ENCODE data around the gene PRRX2.

PRRX2 gene

GRCh38 chr9:129639756-129640085 is 25.7 kb upstream of the PRRX2 start:
- Histone ChIP-seq H3K9me2 (replicated peaks; ENCODE audit: control insufficient read depth, low read length) (no peaks in the 10 kb centered on the region), H3K79me2 (ENCODE audit: control insufficient read depth, low read length) (peaks cover 38% of the 10 kb centered on the region), H4K20me1 (ENCODE audit: control insufficient read depth, insufficient read depth, low read depth, low read length) (0 out of 2 replicates have a peak, but pooled peaks cover 17% of the 10 kb centered on the region), H3F3A (ENCODE audit: control insufficient read depth, insufficient read depth) (peaks cover 6% of the 10 kb centered on the region; the same call in 1 of the 2 replicates), H3K4me3 (ENCODE audit: low read length) (no peak overlapping the region), H3K27me3 (ENCODE audit: control insufficient read depth, low read length) (no peaks in the 10 kb centered on the region), H3K27ac (ENCODE audit: low read depth, low read length) (no peak overlapping the region), H3K4me1 (ENCODE audit: control insufficient read depth, low read length) (peaks cover 16% of the 10 kb centered on the region), H3K36me3 (ENCODE audit: control insufficient read depth, low read length) (peaks cover 46% of the 10 kb centered on the region), H3K4me2 (ENCODE audit: low read length) (peak overlapping the region; percentile 97; the same call in 1 of the 2 replicates), H3K9me3 (ENCODE audit: control insufficient read depth, insufficient read depth, low read length) (no peaks in the 10 kb centered on the region)
- no peak for TF ChIP-seq CTCF (IDR thresholded peaks at IDR 0.05; ENCODE audit: low read depth, low read length, poor library complexity, severe bottlenecking)
- no peak for TF ChIP-seq EZH2phosphoT487 (IDR thresholded peaks at IDR 0.05; ENCODE audit: borderline replicate concordance, low read length)

- no peaks in the 10 kb centered on the region for H3K9me3 ChIP-seq (ENCODE audit: control insufficient read depth, insufficient read depth, low read length)
- 0 out of 2 replicates have a peak, but pooled peaks cover 17% of the 10 kb centered on the region for H4K20me1 ChIP-seq (ENCODE audit: control insufficient read depth, insufficient read depth, low read depth, low read length)
- peak overlapping the region; percentile 97 for H3K4me2 ChIP-seq (ENCODE audit: low read length)
- H3K27me3 ChIP-seq (ENCODE audit: control insufficient read depth, low read length) = no peaks in the 10 kb centered on the region
- no peak for TF ChIP-seq EZH2phosphoT487 (IDR thresholded peaks at IDR 0.05; ENCODE audit: borderline replicate concordance, low read length)
- TF ChIP-seq CTCF (IDR thresholded peaks at IDR 0.05; ENCODE audit: low read depth, low read length, poor library complexity, severe bottlenecking) = no peak
- H3K9me2 ChIP-seq (replicated peaks; ENCODE audit: control insufficient read depth, low read length) = no peaks in the 10 kb centered on the region
- peaks cover 41% of the 10 kb centered on the region for H3K36me3 ChIP-seq (ENCODE audit: control insufficient read depth, low read length)
- peaks cover 34% of the 10 kb centered on the region for H3K79me2 ChIP-seq (ENCODE audit: control insufficient read depth, low read length)
- peak overlapping the region; percentile 100 for H3K4me3 ChIP-seq (ENCODE audit: low read length)
- no peak overlapping the region for H3K27ac ChIP-seq (ENCODE audit: low read depth, low read length)
- peaks cover 16% of the 10 kb centered on the region for H3K4me1 ChIP-seq (ENCODE audit: control insufficient read depth, low read length)
- H3F3A ChIP-seq (ENCODE audit: control insufficient read depth, insufficient read depth) = peaks cover 6% of the 10 kb centered on the region; the same call in 1 of the 2 replicates
Observed at GRCh38 chr9:129640086-129640870, 25.2 kb upstream of the PRRX2 start.

- Histone ChIP-seq H4K20me1 (ENCODE audit: control insufficient read depth, insufficient read depth, low read depth, low read length) (0 out of 2 replicates have a peak, but pooled peaks cover 17% of the 10 kb centered on the region), H3K36me3 (ENCODE audit: control insufficient read depth, low read length) (peaks cover 35% of the 10 kb centered on the region), H3F3A (ENCODE audit: control insufficient read depth, insufficient read depth) (peaks cover 6% of the 10 kb centered on the region; the same call in 1 of the 2 replicates), H3K4me1 (ENCODE audit: control insufficient read depth, low read length) (peaks cover 16% of the 10 kb centered on the region), H3K27me3 (ENCODE audit: control insufficient read depth, low read length) (no peaks in the 10 kb centered on the region), H3K4me3 (ENCODE audit: low read length) (peak overlapping the region; percentile 100), H3K27ac (ENCODE audit: low read depth, low read length) (no peak overlapping the region), H3K4me2 (ENCODE audit: low read length) (peak overlapping the region; percentile 97), H3K79me2 (ENCODE audit: control insufficient read depth, low read length) (peaks cover 33% of the 10 kb centered on the region), H3K9me3 (ENCODE audit: control insufficient read depth, insufficient read depth, low read length) (no peaks in the 10 kb centered on the region), H3K9me2 (replicated peaks; ENCODE audit: control insufficient read depth, low read length) (no peaks in the 10 kb centered on the region)
- TF ChIP-seq CTCF (IDR thresholded peaks at IDR 0.05; ENCODE audit: low read depth, low read length, poor library complexity, severe bottlenecking) = no peak
Observed at GRCh38 chr9:129640871-129641749, 24.3 kb upstream of the PRRX2 start.

All from DOHH2 (cell line).